HG02852 (cell line): ENCODE results near the gene RET.

Experiments used
- ATAC-seq: cut with Tn5 transposase; IDR thresholded peaks from one replicate; pipeline ENCODE4 v1.9.1; 2021; ENCODE audit warnings: mild to moderate bottlenecking, moderate library complexity; ENCODE audit not compliant: unreplicated experiment

Gene RET

GRCh38 chr10:43044448-43044921, 32.4 kb upstream of the RET start:
- no peak for ATAC-seq

- ATAC-seq = no peak
Observed at GRCh38 chr10:43044961-43045621, 31.8 kb upstream of the RET start.

- ATAC-seq = no peak
Observed at GRCh38 chr10:43045631-43046287, 31.1 kb upstream of the RET start.

GRCh38 chr10:43046288-43046991, 30.4 kb upstream of the RET start:
- no peak for ATAC-seq

- ATAC-seq = no peak
Observed at GRCh38 chr10:43047288-43047970, 29.4 kb upstream of the RET start.

- ATAC-seq = no peak
Observed at GRCh38 chr10:43048301-43049051, 28.4 kb upstream of the RET start.

GRCh38 chr10:43049081-43049551, 27.8 kb upstream of the RET start:
- no peak for ATAC-seq

GRCh38 chr10:43050011-43050410, 26.9 kb upstream of the RET start:
- ATAC-seq = no peak

- no peak for ATAC-seq
Observed at GRCh38 chr10:43053825-43054224, 23.0 kb upstream of the RET start.

- no peak for ATAC-seq
Observed at GRCh38 chr10:43054593-43054992, 22.3 kb upstream of the RET start.

- ATAC-seq = no peak
Observed at GRCh38 chr10:43055217-43055616, 21.7 kb upstream of the RET start.

- no peak for ATAC-seq
Observed at GRCh38 chr10:43055991-43056567, 20.8 kb upstream of the RET start.

GRCh38 chr10:43056568-43057011, 20.3 kb upstream of the RET start:
- no peak for ATAC-seq

- ATAC-seq = no peak
Observed at GRCh38 chr10:43057231-43057711, 19.6 kb upstream of the RET start.

GRCh38 chr10:43057831-43058340, 19.0 kb upstream of the RET start:
- ATAC-seq = no peak

- no peak for ATAC-seq
Observed at GRCh38 chr10:43058716-43059335, 18.0 kb upstream of the RET start.

GRCh38 chr10:43059336-43059720, 17.5 kb upstream of the RET start:
- ATAC-seq = no peak

GRCh38 chr10:43059828-43060227, 17.0 kb upstream of the RET start:
- ATAC-seq = no peak

GRCh38 chr10:43060291-43060690, 16.6 kb upstream of the RET start:
- no peak for ATAC-seq
